ENCODE measurements around the gene PPP3CA.

- no peak for TF ChIP-seq POLR2A (IDR thresholded peaks at IDR 0.05)
- no peak for TF ChIP-seq CTCF (IDR thresholded peaks at IDR 0.05)
These were observed 202.3 kb downstream of the PPP3CA start for GRCh38 chr4:101145021-101145420.
